ENCODE results near the gene FGF8.

The FGF8 gene

GRCh38 chr10:101767600-101767945 lies 8.3 kb downstream of the FGF8 start:
- H3K9ac ChIP-seq: no peak overlapping the region

GRCh38 chr10:101766753-101767599 lies 8.9 kb downstream of the FGF8 start:
- H3K9ac ChIP-seq: no peak overlapping the region
- no peak overlapping the region for H3K4me3 ChIP-seq
- no peaks in the 10 kb centered on the region for H3K9me3 ChIP-seq (replicated peaks in 1 of 11)
- H3K4me2 ChIP-seq: no peak overlapping the region
- H3K27me3 ChIP-seq: peaks cover 15 to 66% (median 49%) of the 10 kb centered on the region in 11 experiments
- no peaks in the 10 kb centered on the region for H3K36me3 ChIP-seq
- no peaks in the 10 kb centered on the region for H3K4me1 ChIP-seq
- H4K20me1 ChIP-seq: peaks cover 0 to 15% (median under 1%) of the 10 kb centered on the region in 11 experiments; a peak in 9 of 22 replicates
- H3K27ac ChIP-seq: no peak overlapping the region
- TF ChIP-seq Cebpa-rat (IDR thresholded peaks at IDR 0.05): no peak

More at GRCh38 chr10:101767600-101767945, 8.3 kb downstream of the FGF8 start:
- no peak overlapping the region for H3K4me3 ChIP-seq
- H3K4me1 ChIP-seq: no peaks in the 10 kb centered on the region
- no peaks in the 10 kb centered on the region for H3K9me3 ChIP-seq (replicated peaks in 1 of 11)
- no peak for TF ChIP-seq Cebpa-rat (IDR thresholded peaks at IDR 0.05)
- peaks cover 0 to 21% (median 6%) of the 10 kb centered on the region in 11 experiments; a peak in 13 of 22 replicates for H4K20me1 ChIP-seq
- H3K27ac ChIP-seq: no peak overlapping the region
- H3K27me3 ChIP-seq: peaks cover 21 to 71% (median 55%) of the 10 kb centered on the region in 11 experiments
- H3K4me2 ChIP-seq: no peak overlapping the region
- no peaks in the 10 kb centered on the region for H3K36me3 ChIP-seq

- H3K4me2 ChIP-seq: no peak overlapping the region
- no peaks in the 10 kb centered on the region for H3K4me1 ChIP-seq
- H3K27me3 ChIP-seq: peaks cover 8 to 59% (median 42%) of the 10 kb centered on the region in 11 experiments
- H4K20me1 ChIP-seq: peaks cover 0 to 10% (median 0%) of the 10 kb centered on the region in 11 experiments; a peak in 5 of 22 replicates
- no peak for TF ChIP-seq Cebpa-rat (IDR thresholded peaks at IDR 0.05)
- no peaks in the 10 kb centered on the region for H3K9me3 ChIP-seq (replicated peaks in 1 of 11)
- no peak overlapping the region for H3K27ac ChIP-seq
- H3K4me3 ChIP-seq: no peak overlapping the region
- no peak overlapping the region for H3K9ac ChIP-seq
- no peaks in the 10 kb centered on the region for H3K36me3 ChIP-seq
These were observed 9.6 kb downstream of the FGF8 start for GRCh38 chr10:101766306-101766705.

GRCh38 chr10:101763141-101763846 lies 12.6 kb downstream of the FGF8 start:
- H3K27me3 ChIP-seq: peaks cover 0 to 30% (median 17%) of the 10 kb centered on the region in 11 experiments; a peak in 10 of 22 replicates
- TF ChIP-seq Cebpa-rat (IDR thresholded peaks at IDR 0.05): no peak

GRCh38 chr10:101762736-101763135 lies 13.2 kb downstream of the FGF8 start:
- H3K4me1 ChIP-seq: no peaks in the 10 kb centered on the region
- no peak for TF ChIP-seq Cebpa-rat (IDR thresholded peaks at IDR 0.05)
- no peak overlapping the region for H3K9ac ChIP-seq

More at GRCh38 chr10:101763141-101763846, 12.6 kb downstream of the FGF8 start:
- no peak overlapping the region for H3K4me3 ChIP-seq
- H3K9me3 ChIP-seq (replicated peaks in 1 of 11): no peaks in the 10 kb centered on the region
- no peak overlapping the region for H3K4me2 ChIP-seq
- H3K4me1 ChIP-seq: no peaks in the 10 kb centered on the region
- H4K20me1 ChIP-seq: peaks cover 0 to 6% (median 0%) of the 10 kb centered on the region in 11 experiments; a peak in 4 of 22 replicates
- H3K36me3 ChIP-seq: no peaks in the 10 kb centered on the region
- no peak overlapping the region for H3K9ac ChIP-seq
- H3K27ac ChIP-seq: no peak overlapping the region

GRCh38 chr10:101761226-101761625 lies 14.7 kb downstream of the FGF8 start:
- Histone ChIP-seq H3K4me3 (no peak overlapping the region), H3K9ac (no peak overlapping the region), H3K36me3 (no peaks in the 10 kb centered on the region), H4K20me1 (peaks cover 0 to 6% (median 0%) of the 10 kb centered on the region in 11 experiments; a peak in 2 of 22 replicates), H3K4me1 (no peaks in the 10 kb centered on the region), H3K9me3 (replicated peaks in 1 of 11) (no peaks in the 10 kb centered on the region), H3K4me2 (no peak overlapping the region), H3K27me3 (peaks cover 0 to 11% (median 0%) of the 10 kb centered on the region in 11 experiments; a peak in 2 of 22 replicates), H3K27ac (no peak overlapping the region)
- no peak for TF ChIP-seq Cebpa-rat (IDR thresholded peaks at IDR 0.05)

More at GRCh38 chr10:101762736-101763135, 13.2 kb downstream of the FGF8 start:
- H3K4me2 ChIP-seq: no peak overlapping the region
- H3K27me3 ChIP-seq: peaks cover 0 to 24% (median 11%) of the 10 kb centered on the region in 11 experiments; a peak in 10 of 22 replicates
- H3K9me3 ChIP-seq (replicated peaks in 1 of 11): no peaks in the 10 kb centered on the region
- no peaks in the 10 kb centered on the region for H3K36me3 ChIP-seq
- peaks cover 0 to 6% (median 0%) of the 10 kb centered on the region in 11 experiments; a peak in 4 of 22 replicates for H4K20me1 ChIP-seq
- H3K4me3 ChIP-seq: no peak overlapping the region
- H3K27ac ChIP-seq: no peak overlapping the region

- Histone ChIP-seq H4K20me1 (peaks cover 0 to 6% (median 0%) of the 10 kb centered on the region in 11 experiments; a peak in 2 of 22 replicates), H3K4me3 (no peak overlapping the region), H3K9me3 (replicated peaks in 1 of 11) (no peaks in the 10 kb centered on the region), H3K27ac (no peak overlapping the region), H3K4me1 (no peaks in the 10 kb centered on the region), H3K4me2 (no peak overlapping the region), H3K9ac (no peak overlapping the region), H3K27me3 (peaks cover 0 to 10% (median 0%) of the 10 kb centered on the region in 11 experiments; a peak in 2 of 22 replicates), H3K36me3 (no peaks in the 10 kb centered on the region)
- TF ChIP-seq Cebpa-rat (IDR thresholded peaks at IDR 0.05): no peak
These were observed 15.4 kb downstream of the FGF8 start for GRCh38 chr10:101760510-101760909.

- Histone ChIP-seq H3K27me3 (0 out of 22 replicates have a peak, but pooled peaks cover 0 to under 1% (median 0%) of the 10 kb centered on the region in 11 experiments), H3K27ac (no peak overlapping the region), H3K9ac (no peak overlapping the region), H3K36me3 (no peaks in the 10 kb centered on the region), H3K4me2 (no peak overlapping the region), H4K20me1 (peaks cover 0 to 6% (median 0%) of the 10 kb centered on the region in 11 experiments; a peak in 2 of 22 replicates), H3K4me3 (no peak overlapping the region), H3K4me1 (no peaks in the 10 kb centered on the region), H3K9me3 (replicated peaks in 1 of 11) (no peaks in the 10 kb centered on the region)
- no peak for TF ChIP-seq Cebpa-rat (IDR thresholded peaks at IDR 0.05)
These were observed 16.3 kb downstream of the FGF8 start for GRCh38 chr10:101759309-101760247.
